Lung (tissue), 13 donors: ENCODE measurements around the gene CRMP1. TPM values are rescaled to one million over a fixed set of nuclear protein-coding genes. Genes with fewer than 3 reads are reported as not detected.

Experiments used
- ATAC-seq: fragments of 200-7000 bp; cut with Tn5 transposase; one replicate; pipeline ENCODE4 v1.9.1; 2020; ENCODE audit warnings: moderate number of reproducible peaks; ENCODE audit not compliant: insufficient read depth, low FRiP score
- DNase-seq, 3 donors: peaks; one replicate each; pipeline ENCODE4 v3.0.0-alpha.2; 2013 to 2017
- H3K27ac ChIP-seq, 2 donors: one replicate each; pipeline ENCODE4 v1.5.1; 2013; ENCODE audit warnings: mild to moderate bottlenecking in 2 of 2, moderate library complexity in 2 of 2, control low read depth in 1 of 2, inconsistent platforms in 1 of 2, low read depth in 1 of 2, low read length in 1 of 2
- H3K27me3 ChIP-seq, 3 donors: one replicate each; pipeline ENCODE4 v1.5.1; 2013; ENCODE audit warnings: low read length in 2 of 3; ENCODE audit not compliant: control insufficient read depth in 3 of 3, insufficient read depth in 3 of 3
- H3K36me3 ChIP-seq, 4 donors: one replicate each; pipeline ENCODE4 v1.5.1; 2013; ENCODE audit warnings: low read length in 4 of 4, mild to moderate bottlenecking in 1 of 4, moderate library complexity in 1 of 4; ENCODE audit not compliant: control insufficient read depth in 4 of 4, insufficient read depth in 4 of 4
- H3K4me1 ChIP-seq, 5 donors: one replicate each; pipeline ENCODE4 v1.5.1; 2013; ENCODE audit warnings: low read length in 5 of 5, mild to moderate bottlenecking in 2 of 5, moderate library complexity in 1 of 5; ENCODE audit not compliant: control insufficient read depth in 5 of 5, insufficient read depth in 5 of 5
- H3K4me3 ChIP-seq: one replicate; pipeline ENCODE4 v1.5.1; 2013; ENCODE audit warnings: mild to moderate bottlenecking, control low read depth, moderate library complexity
- H3K9ac ChIP-seq, 2 donors: one replicate each; pipeline ENCODE4 v1.5.1; 2013; ENCODE audit warnings: low read length in 2 of 2, control low read depth in 1 of 2; ENCODE audit not compliant: insufficient read depth in 1 of 2
- H3K9me3 ChIP-seq, 4 donors: one replicate each; pipeline ENCODE4 v1.5.1; 2013; ENCODE audit warnings: low read length in 3 of 4, mild to moderate bottlenecking in 1 of 4, moderate library complexity in 1 of 4; ENCODE audit not compliant: control insufficient read depth in 4 of 4, insufficient read depth in 3 of 4
- CTCF ChIP-seq: IDR thresholded peaks from 2 replicates; pipeline ENCODE4 v1.5.1; 2012; ENCODE audit warnings: mild to moderate bottlenecking; ENCODE audit errors: control extremely low read depth, extremely low read depth
- WGBS, 2 donors: extraction: QIAGEN DNeasy Blood & Tissue Kit; methylation state at CpG; one replicate each; pipeline ENCODE4 v1.1.7; 2013; 5-methylcytosine and 5-hydroxymethylcytosine counted together
- polyA plus RNA-seq, 2 donors: library from polyadenylated mRNA; stranded (reverse); fragments of 200-250 nt; gene quantifications; one replicate each; pipeline ENCODE4 v1.2.1, GENCODE V29; 2013
- small RNA-seq: library from RNA; depleted of rRNA; stranded (forward); fragments of <200 nt; gene quantifications from one replicate; pipeline ENCODE3, GENCODE V24; 2014; ENCODE audit warnings: low replicate concordance
- total RNA-seq, 2 donors: library from RNA; depleted of rRNA in 1 of 2; stranded (reverse); fragments of >200 nt in 1 of 2; gene quantifications; one replicate each; pipeline ENCODE4 v1.2.1, GENCODE V29; 2014 to 2021
- donor health status: control.
- donor health status: control.
- donor health status: Bipolar disorder and iron deficiency.
- donor health status: healthy.
- donor health status: DM: yes; HTN: yes; CAD: no.

Gene CRMP1
- total and polyA plus RNA-seq, 4 donors = 2.1 to 24.4 (median 4.6) TPM

- 83 to 85% methylated on average over 2 of the region's 2 CpGs for WGBS, 2 donors
- Histone ChIP-seq H3K27me3 (no peaks in the 10 kb centered on the region), H3K27ac (no peak overlapping the region), H3K36me3 (peaks cover 0 to 35% (median 14%) of the 10 kb centered on the region in 4 donors), H3K9me3 (peaks cover 4 to 10% (median 5%) of the 10 kb centered on the region in 4 donors), H3K9ac (no peak overlapping the region), H3K4me3 (no peak overlapping the region), H3K4me1 (no peaks in the 10 kb centered on the region)
- no peak for TF ChIP-seq CTCF
- ATAC-seq (no peak), DNase-seq (no peak)
Measured at GRCh38 chr4:5774416-5775036, 118.4 kb downstream of the CRMP1 start.

- Histone ChIP-seq H3K36me3 (peaks cover 0 to 43% (median 16%) of the 10 kb centered on the region in 4 donors), H3K27ac (no peak overlapping the region), H3K27me3 (no peaks in the 10 kb centered on the region), H3K4me1 (no peaks in the 10 kb centered on the region), H3K4me3 (no peak overlapping the region), H3K9me3 (peaks cover 4 to 10% (median 6%) of the 10 kb centered on the region in 4 donors), H3K9ac (no peak overlapping the region)
- DNase-seq (no peak), ATAC-seq (no peak)
- 91 to 96% methylated on average over 2 of the region's 2 CpGs for WGBS, 2 donors
- no peak for TF ChIP-seq CTCF
Measured at GRCh38 chr4:5773271-5773555, 119.7 kb downstream of the CRMP1 start.

- Histone ChIP-seq H3K27me3 (no peaks in the 10 kb centered on the region), H3K4me3 (no peak overlapping the region), H3K27ac (no peak overlapping the region), H3K36me3 (peaks cover 0 to 43% (median 18%) of the 10 kb centered on the region in 4 donors), H3K9ac (no peak overlapping the region), H3K4me1 (no peaks in the 10 kb centered on the region), H3K9me3 (peaks cover 4 to 10% (median 6%) of the 10 kb centered on the region in 4 donors)
- ATAC-seq (no peak), DNase-seq (no peak)
- TF ChIP-seq CTCF = no peak
- WGBS, 2 donors = 88 to 90% methylated on average over 9 of the region's 9 CpGs
Measured at GRCh38 chr4:5772528-5773270, 120.2 kb downstream of the CRMP1 start.

Small RNAs within 50 kb of the gene (small RNA-seq; reads per million reads assigned to genes)
- not detected for gene MIR378D1

Other genes starting within 250 kb of the CRMP1 start
- 10 to 100 TPM in 1 of 2 donors, 1 to 10 TPM in 1; 3.9 to 11.9 TPM for gene EVC2, start 184.5 kb downstream of the CRMP1 start, total RNA-seq
- gene EVC2, start 184.5 kb downstream of the CRMP1 start, polyA plus RNA-seq = 1 to 10 TPM; 1.5 to 2.2 TPM
- gene EVC, start 181.9 kb downstream of the CRMP1 start, total RNA-seq = 10 to 100 TPM; 23.2 to 40.8 TPM
- gene EVC, start 181.9 kb downstream of the CRMP1 start, polyA plus RNA-seq = 1 to 10 TPM; 2.9 to 4.0 TPM
- gene C4orf50, start 125.3 kb upstream of the CRMP1 start, total RNA-seq = under 1 TPM; 0.03 TPM
- under 1 TPM; 0.02 to 0.04 TPM for gene C4orf50, start 125.3 kb upstream of the CRMP1 start, polyA plus RNA-seq